MV-4-11 (cell line): ENCODE measurements around the gene FGF21.
"Not testable (repeated sequence)": the region's sequence is repeated elsewhere in the genome, so short reads cannot be mapped to it uniquely, and the experiment has no call there.

Source experiments
- DNase-seq: peaks from one replicate; lab custom pipeline; 2025; lab: John Stamatoyannopoulos, UW

The FGF21 gene, protein sequence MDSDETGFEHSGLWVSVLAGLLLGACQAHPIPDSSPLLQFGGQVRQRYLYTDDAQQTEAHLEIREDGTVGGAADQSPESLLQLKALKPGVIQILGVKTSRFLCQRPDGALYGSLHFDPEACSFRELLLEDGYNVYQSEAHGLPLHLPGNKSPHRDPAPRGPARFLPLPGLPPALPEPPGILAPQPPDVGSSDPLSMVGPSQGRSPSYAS

GRCh38 chr19:48755084-48755641, at the start of gene FGF21:
TSS of gene FGF21 (plus strand) at chr19:48755524. CDS start at chr19:48756237, 713 bp downstream.
- DNase-seq = no peak

- DNase-seq = no peak
Observed at GRCh38 chr19:48708471-48708870, 46.9 kb upstream of the FGF21 start.

DNA sequence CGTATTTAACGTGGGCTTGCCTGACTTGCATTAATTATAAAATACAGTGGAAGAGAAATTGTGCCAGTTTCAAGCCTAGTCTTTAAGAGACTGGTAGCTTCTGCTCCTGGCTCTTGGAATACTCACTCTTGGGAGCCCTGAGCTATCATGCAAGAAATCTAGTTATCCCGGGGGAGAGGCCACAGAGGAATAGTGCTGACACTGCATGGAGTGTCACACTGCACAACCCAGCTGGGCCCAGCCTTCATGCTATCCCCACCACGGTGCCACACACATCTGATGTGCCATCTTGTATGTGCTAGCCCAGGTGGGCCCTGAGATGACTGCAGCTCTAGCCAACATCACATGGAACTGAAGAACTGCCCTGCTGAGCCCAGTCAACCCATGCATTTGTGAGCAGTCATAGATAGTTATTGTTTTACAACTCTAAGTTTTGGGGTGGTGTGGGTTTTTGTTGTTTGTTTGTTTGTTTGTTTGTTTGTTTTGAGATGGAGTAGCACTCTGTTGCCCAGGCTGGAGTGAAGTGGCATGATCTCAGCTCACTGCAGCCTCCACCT, 44.1 kb upstream of the FGF21 start:
- DNase-seq = no peak

GRCh38 chr19:48713041-48713863, 42.1 kb upstream of the FGF21 start:
- no peak for DNase-seq

- peak; percentile 100 for DNase-seq
Observed at GRCh38 chr19:48713864-48714755, 41.2 kb upstream of the FGF21 start.

- DNase-seq = no peak
Observed at GRCh38 chr19:48714759-48715675, 40.3 kb upstream of the FGF21 start.

- no peak for DNase-seq
Observed at GRCh38 chr19:48715681-48716171, 39.6 kb upstream of the FGF21 start.

DNA sequence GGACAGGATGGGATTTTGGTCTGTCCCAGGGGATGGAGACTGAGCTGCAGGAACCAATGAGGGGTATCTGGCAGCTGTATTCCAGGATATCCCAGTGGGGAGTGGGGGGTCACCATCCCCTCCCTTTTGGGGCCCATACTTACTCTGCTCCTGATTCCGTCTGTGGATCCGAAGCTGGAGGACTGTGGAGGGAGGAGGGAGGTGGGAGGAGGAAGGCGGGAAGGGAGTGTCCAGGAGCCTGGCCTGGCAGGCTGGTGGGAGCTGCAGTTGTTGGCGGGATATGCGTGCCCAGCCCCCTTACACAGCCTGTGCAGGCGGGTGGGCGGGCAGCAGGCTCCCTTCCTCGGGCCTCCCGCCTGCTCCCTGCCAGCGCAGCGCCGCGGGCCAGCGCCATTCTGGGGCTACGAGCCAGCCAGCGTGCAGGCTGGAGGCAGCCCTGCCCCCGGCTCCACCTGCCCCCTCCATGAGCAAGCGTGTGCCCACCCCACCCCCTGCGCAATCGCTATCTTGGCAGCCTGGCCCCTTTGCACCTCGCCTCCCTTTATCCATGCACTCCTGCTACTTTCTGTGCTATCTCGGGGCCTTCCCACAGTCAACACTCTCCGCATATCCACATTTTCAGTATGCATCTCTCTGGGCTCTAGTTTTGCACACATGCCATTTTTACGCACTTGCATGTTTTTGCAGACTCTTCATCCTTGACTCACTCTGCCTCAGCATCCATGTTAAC, 38.6 kb upstream of the FGF21 start:
- DNase-seq = no peak

DNA sequence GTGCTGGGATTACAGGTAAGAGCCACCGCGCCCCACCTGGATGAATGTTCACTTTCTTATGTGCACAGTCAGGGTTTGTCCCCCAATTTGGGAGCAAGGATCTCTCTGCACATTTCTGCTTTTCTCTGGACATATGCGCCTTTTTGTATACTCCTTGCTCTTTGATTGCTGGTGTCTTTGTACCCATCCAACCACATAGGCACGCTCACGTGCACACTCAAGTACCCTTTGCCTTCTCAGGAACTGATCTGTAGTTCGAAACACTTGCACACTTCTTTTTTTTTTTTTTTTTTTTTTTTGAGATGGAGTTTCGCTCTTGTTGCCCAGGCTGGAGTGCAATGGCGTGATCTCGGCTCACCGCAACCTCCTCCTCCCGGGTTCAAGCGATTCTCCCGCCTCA, 37.2 kb upstream of the FGF21 start:
- not testable (repeated sequence) for DNase-seq

DNA sequence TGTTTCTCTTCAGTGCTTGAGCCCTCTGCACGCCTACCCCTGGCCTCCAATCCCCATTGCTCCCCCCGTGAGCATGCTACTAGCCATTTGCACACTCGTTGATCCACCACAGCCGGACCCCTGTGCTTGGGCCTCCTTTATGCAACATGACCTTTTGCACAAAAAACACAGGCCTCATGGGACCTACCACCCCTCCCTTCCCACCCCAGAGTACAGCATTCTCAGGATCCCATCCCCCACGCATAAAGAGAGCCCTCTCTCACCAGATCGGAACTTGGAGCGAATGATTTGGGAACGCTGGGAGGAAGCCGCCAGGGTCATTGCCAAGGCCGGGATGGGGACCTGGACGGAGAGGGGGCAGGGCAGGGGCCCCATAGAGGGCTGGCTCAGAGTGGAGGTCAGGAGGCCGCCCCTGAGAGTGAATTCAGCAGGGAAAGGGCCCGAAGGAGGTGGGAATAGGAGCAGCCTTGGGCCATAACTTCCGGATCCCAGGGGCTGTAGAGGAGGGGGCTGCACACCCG, 36.6 kb upstream of the FGF21 start:
- no peak for DNase-seq

DNA sequence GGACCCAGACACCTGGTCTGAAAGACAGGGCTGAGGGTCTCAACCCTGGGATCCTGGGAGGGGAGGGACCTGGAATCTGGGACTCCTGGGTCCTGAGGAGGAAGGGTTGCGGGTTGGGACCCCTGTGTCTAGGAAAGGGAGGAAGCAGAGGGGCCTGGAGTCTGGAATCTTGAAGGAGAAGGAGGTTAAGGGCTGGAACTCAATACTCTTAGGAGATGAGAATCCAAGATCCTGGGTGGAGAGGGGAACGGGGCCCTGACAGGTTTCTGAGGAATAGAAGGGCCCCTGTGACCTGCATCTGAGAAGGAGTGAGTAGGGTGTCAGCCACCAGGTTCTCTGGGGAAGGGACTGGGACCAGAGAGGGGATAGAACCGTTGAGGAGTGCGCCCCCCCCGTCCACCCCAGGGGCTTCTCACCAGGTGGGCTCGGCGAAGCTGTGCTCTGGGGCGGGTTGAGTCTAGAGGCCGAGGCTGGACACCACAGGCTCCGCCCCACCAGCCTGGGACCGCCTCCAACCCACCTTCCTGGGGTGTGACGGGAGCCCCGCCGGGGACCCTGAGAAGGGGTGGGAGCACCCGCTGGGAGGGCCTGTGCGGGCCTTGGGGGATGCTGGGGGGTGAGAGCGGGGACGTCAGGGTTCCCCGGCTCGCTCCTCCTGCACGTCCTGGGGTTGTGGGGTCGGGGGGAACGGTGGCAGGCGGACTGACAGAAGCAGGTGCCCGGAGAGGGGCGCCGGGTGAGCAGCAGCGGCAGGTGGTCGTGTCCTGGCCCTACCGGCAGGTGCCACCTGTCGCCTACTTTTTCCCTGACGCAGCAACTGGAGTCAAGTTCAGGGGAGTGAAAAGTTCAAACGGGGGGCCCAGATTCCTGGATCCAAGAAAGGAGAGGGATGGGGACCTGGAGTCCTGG, 35.8 kb upstream of the FGF21 start, which contains the start of gene MAMSTR:
TSS of gene MAMSTR (minus strand) at position 463 of the 909 bp plus-strand sequence. CDS start 694 bp downstream, outside the sequence.
- DNase-seq = no peak

DNA sequence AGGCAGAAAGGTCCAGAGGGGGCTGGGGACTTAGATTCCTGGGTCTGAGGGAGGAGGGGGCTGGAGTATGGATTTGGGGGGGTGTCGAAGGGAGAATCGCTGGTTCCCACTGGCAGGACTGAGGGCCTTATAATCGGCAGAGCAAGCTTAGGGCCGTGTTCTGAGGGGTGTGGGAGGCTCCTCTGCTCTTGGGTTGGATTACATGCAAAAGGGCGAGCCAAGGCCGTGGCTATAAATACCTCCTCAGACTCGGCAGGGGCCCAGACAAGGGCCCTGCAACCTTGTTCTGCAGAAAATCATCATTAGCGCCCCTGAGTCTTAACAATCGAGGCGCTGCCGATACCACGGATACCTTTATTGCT, 35.1 kb upstream of the FGF21 start:
- DNase-seq = no peak

- DNase-seq = peak; percentile 100
Observed at GRCh38 chr19:48720613-48721296, 34.6 kb upstream of the FGF21 start.

- DNase-seq = no peak
Observed at GRCh38 chr19:48722196-48722708, 33.1 kb upstream of the FGF21 start.

GRCh38 chr19:48724796-48725753, 30.2 kb upstream of the FGF21 start:
- DNase-seq = peak; percentile 97

- DNase-seq = peak; percentile 95
Observed at GRCh38 chr19:48726556-48726955, 28.8 kb upstream of the FGF21 start.
